MCF 10A (cell line): ENCODE data around the gene OR52A5. TPM values are rescaled to one million over a fixed set of nuclear protein-coding genes. Genes with fewer than 3 reads are reported as not detected.
"Not testable (repeated sequence)": the region's sequence is repeated elsewhere in the genome, so short reads cannot be mapped to it uniquely, and the experiment has no call there.

Experiments
- Bru-seq: library from RNA; stranded (reverse); fragments of 400-500 nt; gene quantifications from one replicate; lab custom pipeline; 2021; lab: Mats Ljungman, UMichigan
- BruChase-seq, 2 experiments: library from RNA; stranded (reverse); fragments of 400-500 nt; gene quantifications; one replicate each; lab custom pipeline; 2021; lab: Mats Ljungman, UMichigan
- BruUV-seq: library from RNA; stranded (reverse); fragments of 400-500 nt; replicated peaks from 2 replicates; lab custom pipeline; 2021; lab: Mats Ljungman, UMichigan
- CTCF ChIA-PET: fragments of 300-600 bp; sonication (Branson Sonifier 250); formaldehyde crosslinking; extraction: SDS; loops from one replicate; lab custom pipeline; 2021; ENCODE audit warnings: antibody characterized with exemption, inconsistent platforms; lab: Yijun Ruan, JAX
- POLR2A ChIA-PET: fragments of 300-600, 350-650 bp; sonication (Branson Sonifier 250); formaldehyde crosslinking; extraction: SDS; loops from one replicate; lab custom pipeline; 2020; ENCODE audit warnings: antibody characterized with exemption, inconsistent platforms; lab: Yijun Ruan, JAX
- DNase-seq: peaks from one replicate; pipeline ENCODE4 v3.0.0-alpha.2; 2018; ENCODE audit not compliant: unreplicated experiment
- H3K27ac Mint-ChIP-seq: one replicate; pipeline ENCODE4 v1.8.0; 2022; ENCODE audit warnings: mild to moderate bottlenecking, low read depth, mixed read lengths; ENCODE audit not compliant: unreplicated experiment
- H3K27me3 Mint-ChIP-seq: one replicate; pipeline ENCODE4 v1.8.0; 2022; ENCODE audit warnings: mixed read lengths; ENCODE audit not compliant: insufficient read depth, unreplicated experiment
- H3K36me3 Mint-ChIP-seq: one replicate; pipeline ENCODE4 v1.8.0; 2022; ENCODE audit warnings: mild to moderate bottlenecking, moderate library complexity, mixed read lengths; ENCODE audit not compliant: insufficient read depth, unreplicated experiment
- H3K4me1 Mint-ChIP-seq: one replicate; pipeline ENCODE4 v1.8.0; 2022; ENCODE audit warnings: mixed read lengths; ENCODE audit not compliant: insufficient read depth, unreplicated experiment
- H3K4me3 Mint-ChIP-seq: one replicate; pipeline ENCODE4 v1.8.0; 2022; ENCODE audit warnings: mild to moderate bottlenecking, moderate library complexity, mixed read lengths; ENCODE audit not compliant: unreplicated experiment
- H3K9me3 Mint-ChIP-seq: one replicate; pipeline ENCODE4 v1.8.0; 2022; ENCODE audit warnings: mixed read lengths; ENCODE audit not compliant: unreplicated experiment
- CTCF ChIP-seq: fragments of 200-600 bp; IDR thresholded peaks from one replicate; pipeline ENCODE4 v1.8.0; 2022; ENCODE audit warnings: antibody characterized with exemption, mild to moderate bottlenecking; ENCODE audit not compliant: unreplicated experiment
- intact Hi-C: fragments of 100-400 bp; cut with micrococcal nuclease; formaldehyde crosslinking; loops from 2 replicates; pipeline ENCODE4 v1.14.1; 2022
- long read RNA-seq: library from polyadenylated mRNA; stranded (forward); transcript quantifications from one replicate; pipeline ENCODE4 v2.0.0, GENCODE V29; 2022
- total RNA-seq: library from RNA; stranded (reverse); gene quantifications from 2 replicates; pipeline ENCODE4 v1.2.3, GENCODE V29; 2022

OR52A5 gene
- not detected in 2 replicates for total RNA-seq
- not detected for Bru-seq, nascent RNA
- BruChase-seq, experiment 1, labeled RNA remaining after a 6-hour chase = not detected
- not detected for BruChase-seq, experiment 2, labeled RNA remaining after a 2-hour chase
- long read RNA-seq = 0 reads

- BruUV-seq = no TSS peak
- Mint-ChIP-seq H3K27ac (no peak within 1 kb of the TSS), H3K4me3 (no peak within 1 kb of the TSS), H3K27me3 (peaks cover 37% of the 10 kb centered on the region), H3K36me3 (no peaks in the 10 kb centered on the region), H3K4me1 (no peaks in the 10 kb centered on the region), H3K9me3 (no peaks in the 10 kb centered on the region)
- ChIA-PET POLR2A (no interaction called here), CTCF (interaction anchor here (0.7 kb wide), 1 partner anchor 15 kb away, joined by 3 read pairs; no protein-coding TSS in a partner anchor)
- DNase-seq = no peak
- TF ChIP-seq CTCF = no peak
- intact Hi-C loops = no loop called here
Measured at GRCh38 chr11:5137996-5138395, at the start of gene OR52A5. TSS of gene OR52A5 (minus strand) at chr11:5138356. CDS start at chr11:5132642, 5,714 bp downstream.

GRCh38 chr11:5178046-5178837 lies 40.1 kb upstream of the OR52A5 start:
- no peak overlapping the region for H3K4me3 Mint-ChIP-seq
- no peaks in the 10 kb centered on the region for H3K4me1 Mint-ChIP-seq
- POLR2A ChIA-PET = no interaction called here
- CTCF ChIA-PET = interaction anchor here (0.6 kb wide), 1 partner anchor 991 kb away, joined by 4 read pairs; no protein-coding TSS in a partner anchor
- no TSS peak for BruUV-seq
- no peak overlapping the region for H3K27ac Mint-ChIP-seq
- intact Hi-C loops = no loop called here
- H3K9me3 Mint-ChIP-seq = no peaks in the 10 kb centered on the region
- H3K27me3 Mint-ChIP-seq = peaks cover 4% of the 10 kb centered on the region
- no peaks in the 10 kb centered on the region for H3K36me3 Mint-ChIP-seq
- DNase-seq = peak; percentile 2
- no peak for TF ChIP-seq CTCF

- DNase-seq = no peak
- POLR2A ChIA-PET = no interaction called here
- H3K27me3 Mint-ChIP-seq = peaks cover 33% of the 10 kb centered on the region
- H3K4me3 Mint-ChIP-seq = no peak overlapping the region
- H3K9me3 Mint-ChIP-seq = no peaks in the 10 kb centered on the region
- no peak overlapping the region for H3K27ac Mint-ChIP-seq
- no peaks in the 10 kb centered on the region for H3K36me3 Mint-ChIP-seq
- CTCF ChIA-PET = no interaction called here
- H3K4me1 Mint-ChIP-seq = no peaks in the 10 kb centered on the region
- intact Hi-C loops = no loop called here
- no peak for TF ChIP-seq CTCF
- no TSS peak for BruUV-seq
Measured at GRCh38 chr11:5174934-5175333, 36.8 kb upstream of the OR52A5 start.

- Mint-ChIP-seq H3K36me3 (no peaks in the 10 kb centered on the region), H3K27me3 (peaks cover 33% of the 10 kb centered on the region), H3K27ac (no peak overlapping the region), H3K4me3 (no peak overlapping the region), H3K4me1 (no peaks in the 10 kb centered on the region), H3K9me3 (no peaks in the 10 kb centered on the region)
- ChIA-PET CTCF (no interaction called here), POLR2A (no interaction called here)
- no peak for DNase-seq
- intact Hi-C loops = no loop called here
- TF ChIP-seq CTCF = no peak
- BruUV-seq = no TSS peak
Measured at GRCh38 chr11:5171856-5172255, 33.7 kb upstream of the OR52A5 start.

GRCh38 chr11:5165898-5166297 lies 27.7 kb upstream of the OR52A5 start:
- intact Hi-C loops, H3K4me1 Mint-ChIP-seq, BruUV-seq, H3K4me3 Mint-ChIP-seq, CTCF ChIA-PET, H3K9me3 Mint-ChIP-seq, H3K36me3 Mint-ChIP-seq, H3K27ac Mint-ChIP-seq, DNase-seq: not testable (repeated sequence)
- H3K27me3 Mint-ChIP-seq = peaks cover 26% of the 10 kb centered on the region
- POLR2A ChIA-PET = interaction anchor here (0.7 kb wide), 1 partner anchor 965 kb away, joined by 3 read pairs; no protein-coding TSS in a partner anchor

- H3K9me3 Mint-ChIP-seq, DNase-seq, POLR2A ChIA-PET, H3K27ac Mint-ChIP-seq, H3K36me3 Mint-ChIP-seq, intact Hi-C loops, H3K4me3 Mint-ChIP-seq, H3K4me1 Mint-ChIP-seq, BruUV-seq, CTCF ChIA-PET: not testable (repeated sequence)
- H3K27me3 Mint-ChIP-seq = peaks cover 21% of the 10 kb centered on the region
Measured at GRCh38 chr11:5164807-5165206, 26.7 kb upstream of the OR52A5 start.
